Lung (tissue), 12 donors: ENCODE results near the gene SLIT1. TPM values are rescaled to one million over a fixed set of nuclear protein-coding genes. Genes with fewer than 3 reads are reported as not detected.

Experiments
- ATAC-seq: fragments of 200-7000 bp; cut with Tn5 transposase; one replicate; pipeline ENCODE4 v1.9.1; 2020; ENCODE audit warnings: moderate number of reproducible peaks; ENCODE audit not compliant: insufficient read depth, low FRiP score
- DNase-seq, 3 donors: peaks; one replicate each; pipeline ENCODE4 v3.0.0-alpha.2; 2013 to 2017
- H3K27ac ChIP-seq, 2 donors: one replicate each; pipeline ENCODE4 v1.5.1; 2013; ENCODE audit warnings: mild to moderate bottlenecking in 2 of 2, moderate library complexity in 2 of 2, control low read depth in 1 of 2, inconsistent platforms in 1 of 2, low read depth in 1 of 2, low read length in 1 of 2
- H3K27me3 ChIP-seq, 3 donors: one replicate each; pipeline ENCODE4 v1.5.1; 2013; ENCODE audit warnings: low read length in 2 of 3; ENCODE audit not compliant: control insufficient read depth in 3 of 3, insufficient read depth in 3 of 3
- H3K36me3 ChIP-seq, 4 donors: one replicate each; pipeline ENCODE4 v1.5.1; 2013; ENCODE audit warnings: low read length in 4 of 4, mild to moderate bottlenecking in 1 of 4, moderate library complexity in 1 of 4; ENCODE audit not compliant: control insufficient read depth in 4 of 4, insufficient read depth in 4 of 4
- H3K4me1 ChIP-seq, 5 donors: one replicate each; pipeline ENCODE4 v1.5.1; 2013; ENCODE audit warnings: low read length in 5 of 5, mild to moderate bottlenecking in 2 of 5, moderate library complexity in 1 of 5; ENCODE audit not compliant: control insufficient read depth in 5 of 5, insufficient read depth in 5 of 5
- H3K4me3 ChIP-seq: one replicate; pipeline ENCODE4 v1.5.1; 2013; ENCODE audit warnings: mild to moderate bottlenecking, control low read depth, moderate library complexity
- H3K9ac ChIP-seq, 2 donors: one replicate each; pipeline ENCODE4 v1.5.1; 2013; ENCODE audit warnings: low read length in 2 of 2, control low read depth in 1 of 2; ENCODE audit not compliant: insufficient read depth in 1 of 2
- H3K9me3 ChIP-seq, 4 donors: one replicate each; pipeline ENCODE4 v1.5.1; 2013; ENCODE audit warnings: low read length in 3 of 4, mild to moderate bottlenecking in 1 of 4, moderate library complexity in 1 of 4; ENCODE audit not compliant: control insufficient read depth in 4 of 4, insufficient read depth in 3 of 4
- WGBS, 2 donors: extraction: QIAGEN DNeasy Blood & Tissue Kit; methylation state at CpG; one replicate each; pipeline ENCODE4 v1.1.7; 2013; 5-methylcytosine and 5-hydroxymethylcytosine counted together
- polyA plus RNA-seq, 2 donors: library from polyadenylated mRNA; stranded (reverse); fragments of 200-250 nt; gene quantifications; one replicate each; pipeline ENCODE4 v1.2.1, GENCODE V29; 2013
- total RNA-seq, 2 donors: library from RNA; depleted of rRNA in 1 of 2; stranded (reverse); fragments of >200 nt in 1 of 2; gene quantifications; one replicate each; pipeline ENCODE4 v1.2.1, GENCODE V29; 2014 to 2021
- TF ChIP-seq, protein P1 (sequence below): IDR thresholded peaks from 2 replicates; pipeline ENCODE4 v1.5.1; 2012; ENCODE audit warnings: mild to moderate bottlenecking; ENCODE audit errors: control extremely low read depth, extremely low read depth
- donor health status: control.
- donor health status: control.
- donor health status: Bipolar disorder and iron deficiency.
- donor health status: healthy.
- donor health status: DM: yes; HTN: yes; CAD: no.

SLIT1 gene
- total and polyA plus RNA-seq, 4 donors = 0.39 to 5.6 (median 0.57) TPM

- no peak for ATAC-seq
- Histone ChIP-seq H3K4me1 (peaks cover 0 to 13% (median 7%) of the 10 kb centered on the region in 5 donors), H3K9me3 (no peaks in the 10 kb centered on the region), H3K27ac (no peak overlapping the region), H3K9ac (no peak overlapping the region), H3K36me3 (peaks cover 0 to 2% (median 0%) of the 10 kb centered on the region in 4 donors), H3K4me3 (no peak overlapping the region), H3K27me3 (no peaks in the 10 kb centered on the region)
- no peak for DNase-seq
- WGBS, 2 donors = 68 to 71% methylated on average over 5 of the region's 5 CpGs
- TF ChIP-seq, protein P1, sequence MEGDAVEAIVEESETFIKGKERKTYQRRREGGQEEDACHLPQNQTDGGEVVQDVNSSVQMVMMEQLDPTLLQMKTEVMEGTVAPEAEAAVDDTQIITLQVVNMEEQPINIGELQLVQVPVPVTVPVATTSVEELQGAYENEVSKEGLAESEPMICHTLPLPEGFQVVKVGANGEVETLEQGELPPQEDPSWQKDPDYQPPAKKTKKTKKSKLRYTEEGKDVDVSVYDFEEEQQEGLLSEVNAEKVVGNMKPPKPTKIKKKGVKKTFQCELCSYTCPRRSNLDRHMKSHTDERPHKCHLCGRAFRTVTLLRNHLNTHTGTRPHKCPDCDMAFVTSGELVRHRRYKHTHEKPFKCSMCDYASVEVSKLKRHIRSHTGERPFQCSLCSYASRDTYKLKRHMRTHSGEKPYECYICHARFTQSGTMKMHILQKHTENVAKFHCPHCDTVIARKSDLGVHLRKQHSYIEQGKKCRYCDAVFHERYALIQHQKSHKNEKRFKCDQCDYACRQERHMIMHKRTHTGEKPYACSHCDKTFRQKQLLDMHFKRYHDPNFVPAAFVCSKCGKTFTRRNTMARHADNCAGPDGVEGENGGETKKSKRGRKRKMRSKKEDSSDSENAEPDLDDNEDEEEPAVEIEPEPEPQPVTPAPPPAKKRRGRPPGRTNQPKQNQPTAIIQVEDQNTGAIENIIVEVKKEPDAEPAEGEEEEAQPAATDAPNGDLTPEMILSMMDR = no peak
Observed at GRCh38 chr10:97107551-97107950, 78.2 kb downstream of the SLIT1 start.

DNA sequence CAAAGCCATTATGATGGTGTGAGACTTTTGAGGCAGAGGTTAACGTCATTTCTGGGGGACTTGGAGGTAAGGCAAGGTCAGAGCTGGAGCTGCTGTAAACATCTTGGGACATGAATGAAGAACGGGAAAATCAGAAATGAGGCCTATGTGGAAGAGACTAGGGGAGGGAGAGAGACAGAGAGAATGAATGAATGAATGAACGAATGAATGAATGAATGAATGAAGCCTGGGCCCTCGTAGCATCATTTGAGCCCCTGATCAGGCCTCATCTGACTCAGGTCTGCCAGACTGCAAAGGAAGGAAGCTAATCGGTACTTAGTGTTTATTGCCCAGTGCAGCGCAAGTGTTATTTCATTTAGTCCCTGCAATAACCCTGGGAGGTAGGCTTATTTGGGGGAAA lies 79.6 kb downstream of the SLIT1 start:
- TF ChIP-seq, protein P1 = no peak

DNA sequence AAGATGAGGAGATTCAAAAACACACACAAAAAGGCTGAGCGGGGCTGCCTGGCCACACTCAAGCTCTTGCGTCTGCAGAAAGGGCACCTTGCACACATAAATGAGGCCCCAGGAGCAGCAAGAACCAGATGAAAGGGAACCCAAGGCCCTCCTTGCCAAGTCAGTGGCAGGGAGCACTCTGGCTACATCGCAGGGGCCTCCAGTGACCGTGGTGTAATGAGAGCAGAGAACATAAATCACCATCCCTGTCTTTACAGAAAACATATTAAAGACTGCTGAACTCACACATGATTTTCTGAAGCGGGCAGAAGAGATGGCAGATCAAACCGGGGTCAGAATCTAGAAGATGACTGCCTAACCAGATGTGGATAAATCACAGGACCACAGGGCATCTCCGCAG lies 80.5 kb downstream of the SLIT1 start:
- H3K27me3 ChIP-seq = no peaks in the 10 kb centered on the region
- peaks cover 0 to 2% (median 0%) of the 10 kb centered on the region in 4 donors for H3K36me3 ChIP-seq
- DNase-seq (no peak), ATAC-seq (no peak)
- H3K27ac ChIP-seq = no peak overlapping the region
- 81 to 85% methylated on average over 7 of the region's 7 CpGs for WGBS, 2 donors
- H3K9ac ChIP-seq = no peak overlapping the region
- no peaks in the 10 kb centered on the region for H3K9me3 ChIP-seq
- no peak overlapping the region for H3K4me3 ChIP-seq
- TF ChIP-seq, protein P1 = no peak
- peaks cover 0 to 13% (median 7%) of the 10 kb centered on the region in 5 donors for H3K4me1 ChIP-seq

More for the DNA sequence above, 79.6 kb downstream of the SLIT1 start:
- DNase-seq (no peak), ATAC-seq (no peak)
- no peaks in the 10 kb centered on the region for H3K9me3 ChIP-seq
- H3K27me3 ChIP-seq = no peaks in the 10 kb centered on the region
- H3K9ac ChIP-seq = no peak overlapping the region
- peaks cover 0 to 13% (median 7%) of the 10 kb centered on the region in 5 donors for H3K4me1 ChIP-seq
- 68 to 70% methylated on average over 6 of the region's 6 CpGs for WGBS, 2 donors
- H3K27ac ChIP-seq = no peak overlapping the region
- no peak overlapping the region for H3K4me3 ChIP-seq
- H3K36me3 ChIP-seq = peaks cover 0 to 2% (median 0%) of the 10 kb centered on the region in 4 donors
